GM12875 (cell line): ENCODE data around the gene SCG3.
"Not testable (repeated sequence)": the region's sequence is repeated elsewhere in the genome, so short reads cannot be mapped to it uniquely, and the experiment has no call there.

Experiments used
- H3K4me3 ChIP-seq: one replicate; pipeline ENCODE4 v1.5.1; 2011; ENCODE audit warnings: low read depth, low read length, control low read depth
- CTCF ChIP-seq: IDR thresholded peaks from 2 replicates; pipeline ENCODE4 v1.5.1; 2011; ENCODE audit warnings: low read depth, mild to moderate bottlenecking, control low read depth, inconsistent platforms, low read length, moderate library complexity, borderline replicate concordance; ENCODE audit not compliant: insufficient read depth

The SCG3 gene

GRCh38 chr15:51681303-51681963, at the start of gene SCG3:
TSS of gene SCG3 (plus strand) at chr15:51681503. CDS start at chr15:51681756, 253 bp downstream.
- TF ChIP-seq CTCF: no peak
- no peak within 1 kb of the TSS for H3K4me3 ChIP-seq

GRCh38 chr15:51634591-51635198, 46.6 kb upstream of the SCG3 start:
- no peak overlapping the region for H3K4me3 ChIP-seq
- TF ChIP-seq CTCF: no peak

GRCh38 chr15:51641490-51642130, 39.7 kb upstream of the SCG3 start:
- H3K4me3 ChIP-seq: no peak overlapping the region
- TF ChIP-seq CTCF: no peak

GRCh38 chr15:51642696-51643095, 38.6 kb upstream of the SCG3 start:
- no peak overlapping the region for H3K4me3 ChIP-seq
- no peak for TF ChIP-seq CTCF

- no peak overlapping the region for H3K4me3 ChIP-seq
- TF ChIP-seq CTCF: no peak
Observed at GRCh38 chr15:51647128-51647562, 34.2 kb upstream of the SCG3 start.

- H3K4me3 ChIP-seq: not testable (repeated sequence)
Observed at GRCh38 chr15:51648101-51648500, 33.2 kb upstream of the SCG3 start.

GRCh38 chr15:51648643-51649042, 32.7 kb upstream of the SCG3 start:
- not testable (repeated sequence) for H3K4me3 ChIP-seq

GRCh38 chr15:51649659-51650521, 31.4 kb upstream of the SCG3 start:
- H3K4me3 ChIP-seq: no peak overlapping the region
- peak; percentile 37; the same call in 1 of the 2 replicates for TF ChIP-seq CTCF
